ENCODE measurements around the gene NDOR1.

- TF ChIP-seq CTCF (IDR thresholded peaks at IDR 0.05; ENCODE audit: extremely low read depth in 1 of 2, insufficient read depth in 1 of 2, low read depth in 1 of 2, low read length in 2 of 2), result no peak
- no peak for TF ChIP-seq POLR2A (IDR thresholded peaks at IDR 0.05; ENCODE audit: low read depth, low read length)
- no peak for TF ChIP-seq EZH2 (IDR thresholded peaks at IDR 0.05; ENCODE audit: borderline replicate concordance, low read depth, low read length, severe bottlenecking)
- TF ChIP-seq, protein P1, sequence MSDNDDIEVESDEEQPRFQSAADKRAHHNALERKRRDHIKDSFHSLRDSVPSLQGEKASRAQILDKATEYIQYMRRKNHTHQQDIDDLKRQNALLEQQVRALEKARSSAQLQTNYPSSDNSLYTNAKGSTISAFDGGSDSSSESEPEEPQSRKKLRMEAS (IDR thresholded peaks at IDR 0.05; ENCODE audit: insufficient read depth, insufficient read length), result no peak
- TF ChIP-seq MYC (IDR thresholded peaks at IDR 0.05; ENCODE audit: low read depth, low read length), result no peak
- no peak for TF ChIP-seq FOS (IDR thresholded peaks at IDR 0.05; ENCODE audit: borderline replicate concordance, insufficient read depth, low read length)
- no peak for TF ChIP-seq POLR2AphosphoS5 (IDR thresholded peaks at IDR 0.05; ENCODE audit: insufficient read depth, low read depth, low read length)
- no peak for TF ChIP-seq JUN (IDR thresholded peaks at IDR 0.05; ENCODE audit: borderline replicate concordance, insufficient read depth, insufficient read length, low read depth)
Observed at GRCh38 chr9:137232101-137232500, 26.6 kb downstream of the NDOR1 start.

All from endothelial cell of umbilical vein (primary cell).